ENCODE measurements around the gene NR2C1.
A peak's percentile ranks its signal among the peaks of the same experiment; 100 is the strongest.

Gene NR2C1

DNA sequence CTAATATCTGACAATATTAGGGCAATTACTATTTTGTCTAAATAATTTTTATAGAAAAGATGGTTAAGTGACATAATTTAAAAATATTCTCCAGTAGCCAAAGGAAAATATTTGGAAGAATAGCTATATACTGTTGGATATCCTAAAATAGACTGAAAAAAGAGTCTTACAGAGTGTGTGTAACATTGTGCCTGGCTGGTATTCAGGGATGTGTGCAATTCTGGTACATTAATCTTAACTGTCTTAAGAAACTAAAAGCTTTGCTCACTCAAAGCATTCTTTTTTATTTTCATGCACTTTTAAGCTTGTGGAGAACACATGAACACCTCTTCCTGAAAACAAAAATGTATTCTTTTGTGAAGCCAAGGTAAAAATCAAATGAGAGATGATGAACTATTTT, 10.1 kb upstream of the NR2C1 start:
- no peak for DNase-seq

DNA sequence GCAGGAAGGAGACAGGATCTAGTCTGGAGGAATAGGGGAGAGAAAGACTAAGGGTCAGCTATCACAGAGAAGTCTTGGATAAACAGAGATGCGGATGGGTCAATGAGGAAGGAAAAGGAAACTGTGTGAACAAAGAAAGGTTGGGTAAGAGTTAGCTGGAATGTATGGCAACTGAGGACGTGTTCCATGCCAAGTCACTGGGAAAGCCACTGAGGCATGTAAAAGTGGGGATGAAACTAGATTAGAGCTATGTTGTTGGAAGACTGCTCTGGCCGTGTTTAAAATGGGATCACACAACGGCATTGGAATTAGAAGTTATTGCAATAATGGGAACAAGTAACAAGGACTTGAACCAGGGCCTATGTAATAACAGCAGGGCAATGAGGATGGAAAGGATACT, 3.9 kb upstream of the NR2C1 start:
- no peak for DNase-seq

DNA sequence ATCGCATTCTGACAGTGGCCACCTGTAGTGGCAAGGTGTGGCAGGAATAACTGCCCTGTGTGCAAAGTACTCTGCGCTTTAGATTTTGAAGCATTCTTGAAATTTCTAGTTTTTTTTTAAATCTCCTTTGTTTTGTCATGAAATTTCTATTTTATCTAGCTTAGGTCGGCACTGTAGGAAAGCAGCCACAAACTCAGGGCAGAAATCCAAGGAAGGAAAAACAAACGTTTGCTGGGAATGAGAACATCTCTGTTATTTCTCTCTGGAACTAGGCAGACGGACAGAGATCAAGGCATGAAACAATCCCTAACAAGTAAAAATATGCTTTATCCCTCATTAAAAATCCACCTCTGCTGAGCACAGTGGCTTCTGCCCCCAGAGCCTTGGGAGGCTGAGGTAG, 1.3 kb upstream of the NR2C1 start:
- DNase-seq = no peak

DNA sequence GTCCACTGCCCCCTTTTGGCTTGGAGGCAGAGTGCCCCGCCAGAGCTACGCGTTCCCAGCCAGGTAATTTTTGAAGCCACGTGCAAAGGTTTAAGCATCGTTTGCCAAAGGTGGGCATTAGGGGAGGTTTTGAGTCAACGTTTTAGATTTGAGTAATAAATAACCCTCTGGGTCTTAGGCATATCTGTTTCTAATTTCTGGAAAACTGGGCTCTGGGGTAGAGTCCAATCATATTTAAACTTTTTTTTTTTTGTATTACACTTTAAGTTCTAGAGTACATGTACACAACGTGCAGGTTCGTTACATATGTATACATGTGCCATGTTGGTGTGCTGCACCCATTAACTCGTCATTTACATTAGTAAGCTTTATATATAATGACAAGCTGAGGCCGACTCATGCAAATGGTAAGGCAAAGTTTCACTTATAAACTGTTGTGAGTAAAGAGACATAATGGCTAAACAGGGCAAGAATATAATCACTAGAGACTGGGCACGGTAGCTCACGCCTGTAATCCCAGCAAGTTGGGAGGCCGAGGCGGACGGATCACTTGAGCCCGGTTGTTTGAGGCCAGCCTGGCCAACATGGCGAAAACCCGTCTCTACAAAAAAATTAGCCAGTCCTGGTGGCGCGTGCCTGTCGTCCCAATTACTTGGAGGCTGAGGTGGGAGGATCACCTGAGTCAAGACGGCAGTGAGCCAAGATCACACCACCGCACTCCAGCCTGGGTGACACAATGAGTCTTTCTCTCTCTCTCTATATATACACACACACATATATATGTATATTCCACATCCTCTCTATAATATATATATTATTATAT, 491 bp upstream of the NR2C1 start:
- no peak for DNase-seq

DNA sequence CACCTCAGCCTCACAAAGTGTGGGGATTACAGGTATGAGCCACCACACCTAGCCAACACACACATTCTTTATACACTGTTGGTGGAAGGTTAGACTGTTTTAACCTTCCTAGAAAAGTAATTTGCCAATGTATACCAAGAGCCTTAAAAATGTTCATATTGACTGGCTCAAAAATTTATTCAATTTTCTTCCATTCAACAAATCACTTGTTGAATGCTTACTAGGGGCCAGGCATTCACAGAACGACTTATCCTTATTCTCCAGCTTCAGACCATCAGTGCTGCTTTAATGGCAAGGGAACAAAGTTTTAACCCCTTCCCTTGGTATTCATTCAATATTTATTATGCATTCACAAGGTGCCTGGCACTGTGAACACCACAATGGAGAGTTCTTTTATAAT, 3.0 kb downstream of the NR2C1 start:
- no peak for DNase-seq

DNA sequence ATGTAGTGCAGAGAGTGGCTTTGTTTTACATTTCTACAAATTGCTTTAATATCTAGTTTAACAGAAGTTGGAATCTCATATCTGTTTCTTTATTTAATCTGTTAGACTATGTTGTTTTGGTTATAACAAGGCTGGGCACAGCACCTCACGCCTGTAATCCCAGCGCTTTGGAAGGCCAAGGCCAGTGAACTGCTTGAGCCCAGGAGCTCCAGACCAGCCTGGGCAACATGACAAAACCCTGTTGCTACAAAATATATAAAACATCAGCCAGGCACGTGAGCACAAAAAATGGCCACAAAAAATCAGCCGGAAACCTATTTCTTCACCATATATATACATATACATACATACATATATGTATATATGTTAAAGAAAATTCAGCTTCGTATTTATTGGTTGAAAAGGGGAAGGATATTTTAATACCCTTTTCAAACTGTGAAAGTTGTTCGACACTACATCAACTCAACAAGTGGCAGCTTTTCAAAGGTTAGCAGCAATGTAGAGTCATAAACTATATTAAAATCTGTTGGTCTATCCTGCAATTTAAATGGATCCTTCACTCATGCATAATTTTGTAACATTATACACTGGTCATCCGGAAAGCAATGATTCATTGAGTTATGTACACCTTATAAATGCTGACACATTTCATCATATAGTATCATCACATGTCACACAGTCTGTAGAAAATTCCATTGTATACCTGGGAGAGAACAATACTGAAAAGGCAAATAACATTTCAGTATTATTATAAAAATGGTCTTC, 7.1 kb downstream of the NR2C1 start:
- DNase-seq = no peak

DNA sequence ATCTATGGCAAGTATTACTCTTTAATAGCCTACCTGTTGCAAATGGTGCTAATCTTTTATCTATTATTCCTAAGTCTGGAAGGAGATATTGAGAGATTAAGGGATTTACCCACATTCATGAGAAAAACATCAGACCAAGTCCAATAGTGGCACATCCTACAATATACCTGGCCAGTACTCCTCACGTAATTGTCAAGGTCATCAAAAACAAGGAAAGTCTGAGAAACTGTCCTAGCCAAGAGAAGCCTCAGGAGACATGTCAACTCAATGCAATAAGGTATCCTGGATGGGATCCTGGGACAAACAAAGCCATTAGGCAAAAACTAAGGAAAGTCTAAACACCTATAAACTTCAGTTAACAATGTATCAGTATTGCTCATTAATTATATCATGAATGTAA, 12.5 kb downstream of the NR2C1 start:
- no peak for DNase-seq

DNA sequence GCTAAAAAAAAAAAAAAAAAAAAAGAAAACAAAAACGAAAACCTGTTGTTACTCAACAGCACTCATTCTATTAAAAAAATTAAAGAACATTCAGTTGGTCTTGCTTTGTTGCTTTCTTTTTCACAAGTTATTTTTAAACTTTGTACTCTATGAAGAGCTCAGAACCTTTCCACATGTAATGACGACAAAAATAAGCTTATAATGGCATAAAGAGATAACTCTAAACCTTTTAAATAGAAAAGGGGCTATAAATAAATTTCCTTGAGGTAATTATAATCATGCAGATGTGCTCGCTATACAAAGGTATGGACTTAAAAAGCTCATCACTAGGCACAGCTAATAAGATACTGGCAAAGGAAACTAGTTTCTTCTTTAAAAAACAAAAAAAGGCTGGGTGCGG, 13.4 kb downstream of the NR2C1 start:
- no peak for DNase-seq

DNA sequence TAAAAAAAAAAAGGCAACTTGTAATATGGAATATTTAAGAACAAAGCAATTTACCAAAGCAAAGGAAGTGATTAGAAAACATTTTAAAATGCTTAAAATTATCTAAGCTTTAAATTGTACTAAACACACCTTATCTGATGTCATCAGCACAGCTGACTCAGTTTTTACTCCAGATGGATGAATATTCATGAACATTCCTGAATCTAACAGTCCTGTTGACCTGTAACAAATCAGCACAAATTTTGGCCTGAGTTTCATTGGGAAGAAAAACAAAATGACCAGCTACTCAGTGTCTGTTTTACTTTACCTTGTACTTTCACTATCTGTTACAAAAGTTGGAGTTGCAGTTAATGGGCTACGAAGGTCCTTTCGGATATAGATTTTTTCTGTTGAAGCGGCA, 16.0 kb downstream of the NR2C1 start:
- no peak for DNase-seq

DNA sequence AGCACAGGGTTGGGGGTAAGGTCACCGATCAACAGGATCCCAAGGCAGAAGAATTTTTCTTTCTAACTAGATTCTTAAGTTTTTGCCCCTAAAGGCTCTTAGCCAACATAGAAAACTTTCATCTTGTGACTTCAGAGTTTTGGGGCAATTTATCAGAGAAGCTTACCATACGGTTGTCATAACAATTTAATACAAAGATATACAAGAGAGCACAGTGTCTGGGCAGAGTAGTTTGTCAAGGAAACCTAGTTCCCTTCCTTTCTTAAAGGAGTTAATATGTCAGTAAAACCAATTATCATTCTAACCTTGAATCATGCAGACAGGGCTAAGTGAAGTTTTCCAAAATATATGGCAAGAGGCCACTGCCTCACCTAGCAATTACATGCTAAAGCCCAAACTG, 18.4 kb downstream of the NR2C1 start:
- DNase-seq = no peak

GRCh38 chr12:95054206-95054605, 19.2 kb downstream of the NR2C1 start:
- DNase-seq = no peak

DNA sequence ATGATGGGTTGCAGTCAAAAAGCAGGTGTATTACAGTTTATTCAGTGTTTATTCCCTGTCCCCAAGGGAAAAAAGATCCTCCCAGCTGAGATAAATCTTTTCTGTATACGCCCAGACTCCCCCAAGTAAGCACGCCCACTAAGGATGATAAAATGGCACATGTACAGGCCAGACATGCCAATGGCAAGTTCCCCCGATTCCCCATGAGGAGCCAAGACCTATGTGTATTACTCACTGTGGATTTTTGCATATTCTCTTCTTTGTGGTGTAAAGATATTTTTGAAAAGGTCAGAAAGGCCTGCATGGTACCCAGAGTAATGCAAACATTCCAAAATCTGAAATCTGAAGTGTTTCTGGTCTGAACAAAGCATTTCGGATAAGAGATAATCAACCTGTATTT, 22.2 kb downstream of the NR2C1 start:
- DNase-seq = no peak

- no peak for DNase-seq
Measured at GRCh38 chr12:95037906-95038305, 35.5 kb downstream of the NR2C1 start.

DNA sequence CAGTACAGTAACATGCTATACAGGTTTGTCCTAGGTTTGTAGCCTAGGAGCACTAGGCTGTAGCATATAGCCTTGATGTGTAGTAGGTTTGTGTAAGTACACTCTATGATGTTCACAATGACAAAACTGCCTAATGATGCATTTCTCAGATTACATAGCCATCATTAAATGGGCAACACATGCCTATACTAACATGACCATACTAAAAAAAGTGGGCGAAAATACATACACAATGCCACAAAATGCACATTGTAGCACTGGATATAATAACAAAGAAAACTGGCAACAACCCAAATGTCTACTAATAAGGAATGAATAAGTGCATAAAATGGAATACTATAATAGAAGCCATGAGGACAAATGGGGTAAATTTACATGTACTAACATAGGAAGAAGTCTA, 38.7 kb downstream of the NR2C1 start:
- DNase-seq = no peak

DNA sequence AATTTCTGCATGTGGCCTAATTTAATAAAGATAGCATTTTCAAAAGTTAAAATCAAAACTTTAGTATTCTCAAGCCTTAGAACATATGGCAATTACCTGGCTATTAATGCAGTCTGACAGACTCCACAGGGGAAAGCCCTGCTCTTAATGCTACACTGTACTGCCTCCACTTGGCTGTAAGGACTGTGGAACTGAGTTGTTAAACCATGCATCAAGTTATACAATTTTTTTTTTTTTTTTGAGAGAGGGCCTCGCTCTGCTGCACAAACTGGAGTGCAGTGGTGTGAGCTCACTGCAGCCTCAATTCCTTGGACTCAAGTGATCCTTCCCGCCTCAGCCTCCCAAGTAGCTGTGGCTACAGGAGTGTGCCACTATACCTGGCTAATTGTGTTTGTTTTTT, 50.9 kb downstream of the NR2C1 start:
- DNase-seq = no peak

GRCh38 chr12:95017482-95017881, 55.9 kb downstream of the NR2C1 start:
- DNase-seq = no peak

GRCh38 chr12:95016120-95016519, 57.3 kb downstream of the NR2C1 start:
- no peak for DNase-seq

GRCh38 chr12:95014554-95014953, 58.9 kb downstream of the NR2C1 start:
- DNase-seq = no peak

DNA sequence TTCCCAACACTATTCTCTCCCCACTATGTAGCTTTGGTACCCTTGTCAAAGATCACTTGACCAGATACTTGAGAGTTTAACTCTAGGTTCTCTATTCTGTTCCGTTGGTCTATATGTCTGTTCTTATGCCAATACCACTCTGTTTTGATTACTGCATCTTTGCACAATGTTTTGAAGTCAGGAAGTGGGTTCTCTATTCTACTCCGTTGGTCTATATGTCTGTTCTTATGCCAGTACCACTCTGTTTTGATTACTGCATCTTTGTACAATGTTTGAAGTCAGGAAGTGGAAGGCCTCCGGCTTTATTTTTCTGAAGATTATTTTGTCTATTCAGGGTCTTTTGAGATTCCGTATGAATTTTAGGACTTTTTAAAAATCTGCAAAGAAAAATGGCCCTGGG, 67.2 kb downstream of the NR2C1 start:
- no peak for DNase-seq

GRCh38 chr12:95004610-95005009, 68.8 kb downstream of the NR2C1 start:
- no peak for DNase-seq

GRCh38 chr12:95003921-95004272, 69.5 kb downstream of the NR2C1 start:
- DNase-seq = no peak

- peak; percentile 93 for DNase-seq
Measured at GRCh38 chr12:95003213-95003920, 70.1 kb downstream of the NR2C1 start, which contains the start of gene NDUFA12. NDUFA12 (minus strand) TSS chr12:95003697; CDS start chr12:95003680, 17 bp downstream.

- DNase-seq = no peak
Measured at GRCh38 chr12:95002754-95003153, 70.7 kb downstream of the NR2C1 start.

GRCh38 chr12:94998326-94998725, 75.1 kb downstream of the NR2C1 start:
- no peak for DNase-seq
